GM12878 (cell line): ENCODE measurements around the gene FAXC.

Experiments
- BRCA1 ChIP-seq: IDR thresholded peaks from 2 replicates; pipeline ENCODE4 v1.6.1; 2011; ENCODE audit warnings: low read depth, low read length, improper control_type of control experiment
- CHD1 ChIP-seq: IDR thresholded peaks from 2 replicates; pipeline ENCODE4 v1.6.1; 2012; ENCODE audit warnings: low read depth, low read length, improper control_type of control experiment
- EGR1 ChIP-seq, 2 experiments: IDR thresholded peaks; 1 replicate in 1 of 2; 2 replicates in 1 of 2; pipeline ENCODE4 v1.6.1; 2011 to 2012; ENCODE audit warnings: low read depth in 2 of 2, low read length in 2 of 2, borderline replicate concordance in 1 of 2, mild to moderate bottlenecking in 1 of 2, moderate library complexity in 1 of 2
- EZH2 ChIP-seq: IDR thresholded peaks from 2 replicates; pipeline ENCODE4 v1.6.1; 2012; ENCODE audit warnings: low read depth, mild to moderate bottlenecking, control low read depth, inconsistent platforms, low read length, borderline replicate concordance; ENCODE audit not compliant: control insufficient read depth
- GABPA ChIP-seq: IDR thresholded peaks from 2 replicates; pipeline ENCODE4 v1.6.1; 2014; ENCODE audit warnings: antibody characterized with exemption, low read depth, mild to moderate bottlenecking, inconsistent platforms
- NBN ChIP-seq: fragments of 450-650 bp; IDR thresholded peaks from 2 replicates; pipeline ENCODE4 v1.6.1; 2016
- POLR2A ChIP-seq: IDR thresholded peaks from 2 replicates; pipeline ENCODE4 v1.6.1; 2011; ENCODE audit warnings: low read depth, mild to moderate bottlenecking, low read length
- POLR2AphosphoS2 ChIP-seq: IDR thresholded peaks from 2 replicates; pipeline ENCODE4 v1.6.1; 2011; ENCODE audit warnings: low read depth, mild to moderate bottlenecking, low read length, improper control_type of control experiment, moderate library complexity
- TBL1XR1 ChIP-seq: IDR thresholded peaks from 2 replicates; pipeline ENCODE4 v1.6.1; 2012; ENCODE audit warnings: low read depth, low read length, improper control_type of control experiment
- ZBTB4 ChIP-seq: fragments of 450-650 bp; formaldehyde crosslinking; IDR thresholded peaks from 2 replicates; pipeline ENCODE4 v1.4.0; 2022; ENCODE audit warnings: mild to moderate bottlenecking, moderate library complexity
- TF ChIP-seq, protein P1 (sequence below), 3 experiments: IDR thresholded peaks in 2 of 3; conservative IDR thresholded peaks in 1 of 3; 2 replicates each; pipeline ENCODE4 v1.5.1; 2011; ENCODE audit warnings: low read depth in 3 of 3, low read length in 3 of 3, mild to moderate bottlenecking in 3 of 3, control low read depth in 2 of 3, moderate library complexity in 2 of 3, inconsistent platforms in 1 of 3, mixed read lengths in 1 of 3; ENCODE audit not compliant: control insufficient read depth in 2 of 3, insufficient read depth in 1 of 3; ENCODE audit errors: extremely low read depth in 1 of 3
- TF ChIP-seq, protein P2 (sequence below): IDR thresholded peaks from 2 replicates; pipeline ENCODE4 v1.6.1; 2012; ENCODE audit warnings: low read depth, low read length, improper control_type of control experiment

GRCh38 chr6:99225172-99225571 is 124.3 kb downstream of the FAXC start:
- TF ChIP-seq POLR2AphosphoS2 (no peak), CHD1 (no peak), TBL1XR1 (no peak), POLR2A (no peak), EZH2 (no peak), ZBTB4 (CRISPR knock-in tag) (no peak), NBN (no peak), BRCA1 (no peak), EGR1 (IDR thresholded peaks at IDR 0.05; ENCODE audit: borderline replicate concordance in 1 of 2, low read depth in 2 of 2, low read length in 2 of 2) (no peak), GABPA (no peak)
- TF ChIP-seq, protein P1, sequence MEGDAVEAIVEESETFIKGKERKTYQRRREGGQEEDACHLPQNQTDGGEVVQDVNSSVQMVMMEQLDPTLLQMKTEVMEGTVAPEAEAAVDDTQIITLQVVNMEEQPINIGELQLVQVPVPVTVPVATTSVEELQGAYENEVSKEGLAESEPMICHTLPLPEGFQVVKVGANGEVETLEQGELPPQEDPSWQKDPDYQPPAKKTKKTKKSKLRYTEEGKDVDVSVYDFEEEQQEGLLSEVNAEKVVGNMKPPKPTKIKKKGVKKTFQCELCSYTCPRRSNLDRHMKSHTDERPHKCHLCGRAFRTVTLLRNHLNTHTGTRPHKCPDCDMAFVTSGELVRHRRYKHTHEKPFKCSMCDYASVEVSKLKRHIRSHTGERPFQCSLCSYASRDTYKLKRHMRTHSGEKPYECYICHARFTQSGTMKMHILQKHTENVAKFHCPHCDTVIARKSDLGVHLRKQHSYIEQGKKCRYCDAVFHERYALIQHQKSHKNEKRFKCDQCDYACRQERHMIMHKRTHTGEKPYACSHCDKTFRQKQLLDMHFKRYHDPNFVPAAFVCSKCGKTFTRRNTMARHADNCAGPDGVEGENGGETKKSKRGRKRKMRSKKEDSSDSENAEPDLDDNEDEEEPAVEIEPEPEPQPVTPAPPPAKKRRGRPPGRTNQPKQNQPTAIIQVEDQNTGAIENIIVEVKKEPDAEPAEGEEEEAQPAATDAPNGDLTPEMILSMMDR (IDR thresholded peaks at IDR 0.05 in 2 of 3, conservative IDR thresholded peaks at IDR 0.05 in 1 of 3; ENCODE audit: control insufficient read depth in 2 of 3, extremely low read depth in 1 of 3, insufficient read depth in 1 of 3, low read depth in 3 of 3, low read length in 3 of 3), result no peak
- TF ChIP-seq, protein P2, sequence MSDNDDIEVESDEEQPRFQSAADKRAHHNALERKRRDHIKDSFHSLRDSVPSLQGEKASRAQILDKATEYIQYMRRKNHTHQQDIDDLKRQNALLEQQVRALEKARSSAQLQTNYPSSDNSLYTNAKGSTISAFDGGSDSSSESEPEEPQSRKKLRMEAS, result no peak
